GM18861 (cell line): ENCODE measurements around the gene TYW1B.
"Not testable (repeated sequence)": the region's sequence is repeated elsewhere in the genome, so short reads cannot be mapped to it uniquely, and the experiment has no call there.

Source experiments
- ATAC-seq: cut with Tn5 transposase; IDR thresholded peaks from one replicate; pipeline ENCODE4 v1.9.1; 2021; ENCODE audit not compliant: unreplicated experiment

Gene TYW1B

DNA sequence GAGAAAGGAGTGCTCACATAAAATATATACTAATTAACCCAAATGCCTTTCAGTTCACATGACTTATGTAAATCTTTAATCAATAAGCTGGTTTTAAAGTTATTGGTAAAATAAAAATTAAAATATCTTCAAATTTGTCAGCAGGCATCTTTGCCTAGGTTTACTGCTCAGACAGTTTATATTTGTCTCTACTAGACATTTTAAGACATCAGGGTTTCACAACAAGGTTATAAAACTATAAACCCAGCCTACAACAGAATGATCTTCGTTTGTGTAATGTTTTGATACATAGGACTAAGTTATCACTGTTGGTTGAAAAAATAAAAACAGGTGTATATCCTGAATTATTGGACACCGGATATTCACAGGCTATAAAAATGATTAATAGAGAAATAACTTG lies 67.4 kb downstream of the TYW1B start:
- ATAC-seq: no peak

- ATAC-seq: no peak
Measured at GRCh38 chr7:72754312-72754711, 73.7 kb downstream of the TYW1B start.

DNA sequence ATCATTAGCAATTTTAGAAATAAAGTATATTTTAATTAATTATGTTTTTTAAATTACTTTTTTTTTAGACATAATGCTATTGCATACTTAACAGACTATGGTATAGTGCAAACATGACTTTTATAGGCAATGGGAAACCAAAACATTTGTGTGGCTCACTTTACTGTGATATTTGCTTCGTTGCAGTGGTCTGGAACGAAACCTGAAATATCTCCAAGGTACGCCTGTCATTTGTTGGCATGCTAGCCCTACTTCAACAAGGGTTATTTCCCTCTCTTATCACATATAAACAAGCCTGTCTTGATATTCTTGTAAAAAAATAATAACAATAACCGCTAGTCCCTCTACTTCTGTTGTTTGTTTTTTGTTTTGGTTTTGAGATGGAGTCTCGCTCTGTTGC lies 74.2 kb downstream of the TYW1B start:
- no peak for ATAC-seq

GRCh38 chr7:72753229-72753628 lies 74.8 kb downstream of the TYW1B start:
- ATAC-seq: not testable (repeated sequence)

DNA sequence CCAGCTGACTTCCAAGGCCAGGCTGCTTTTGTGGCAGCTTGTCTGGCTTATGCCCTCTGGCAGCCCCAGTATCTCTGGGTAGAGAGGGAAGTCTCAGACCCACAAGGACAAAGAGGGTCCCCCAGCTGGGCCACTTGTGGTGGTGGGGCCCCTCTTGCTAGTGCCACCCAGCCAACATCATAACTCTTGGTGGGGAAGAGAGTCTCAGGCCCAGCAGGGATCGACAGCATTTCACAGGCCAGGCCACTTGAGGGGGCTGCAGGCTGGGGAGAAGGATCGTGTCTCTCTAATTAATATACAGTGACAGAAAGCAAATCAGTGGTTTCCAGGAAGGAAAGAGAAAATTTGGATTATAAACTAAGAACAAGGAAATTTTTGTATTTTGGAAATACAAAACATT lies 76.0 kb downstream of the TYW1B start:
- ATAC-seq: no peak

GRCh38 chr7:72751378-72751777 lies 76.6 kb downstream of the TYW1B start:
- ATAC-seq: no peak

- ATAC-seq: not testable (repeated sequence)
Measured at GRCh38 chr7:72748649-72749048, 79.4 kb downstream of the TYW1B start.

DNA sequence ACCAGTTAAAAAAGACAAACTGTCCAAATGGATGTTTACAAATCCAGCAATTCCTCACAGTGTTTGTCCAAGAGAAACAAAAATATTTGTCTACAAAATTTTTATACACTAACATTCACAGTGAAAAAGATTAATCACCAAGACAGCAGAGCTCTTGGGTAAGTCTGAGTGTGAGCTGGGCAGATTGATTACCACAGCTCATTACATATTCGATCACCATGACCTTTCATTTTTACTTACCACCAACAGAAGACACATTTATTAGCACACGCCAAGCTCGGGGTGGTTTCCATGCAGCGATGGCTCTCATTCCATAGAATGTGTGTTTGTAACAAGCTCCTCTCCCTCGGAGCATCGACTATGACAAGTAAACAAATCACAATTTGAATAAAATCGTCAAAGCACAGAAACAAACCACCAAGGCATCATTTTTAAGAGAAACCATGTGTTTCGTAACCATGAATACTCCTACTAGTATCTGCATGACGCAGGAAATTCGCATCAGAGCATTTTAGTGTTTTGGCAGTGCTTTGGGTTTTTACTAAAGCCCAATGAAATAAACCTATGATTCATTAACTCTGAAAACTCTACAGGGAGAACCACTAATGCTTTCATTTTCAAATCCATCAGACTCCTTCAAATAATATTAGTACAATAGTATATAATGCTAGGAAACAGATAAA lies 83.6 kb downstream of the TYW1B start:
- ATAC-seq: not testable (repeated sequence)

DNA sequence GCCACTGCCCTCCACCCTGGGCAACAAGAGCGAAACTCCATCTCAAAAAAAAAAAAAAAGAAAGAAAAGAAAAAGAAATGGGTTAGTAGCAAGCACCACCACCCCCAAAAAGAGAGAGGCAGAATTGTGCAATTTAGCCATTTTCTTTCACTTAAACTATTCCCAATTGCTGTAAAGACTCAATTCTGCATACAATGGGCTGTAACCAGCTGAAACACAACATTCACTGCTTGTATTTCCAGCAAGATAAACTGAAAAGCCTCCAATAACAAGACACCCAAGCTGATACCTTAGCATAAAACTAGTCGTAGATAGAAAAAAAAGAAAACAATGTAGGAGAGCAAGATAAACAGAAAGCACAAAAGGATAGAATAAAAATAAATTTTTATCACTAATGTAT lies 84.2 kb downstream of the TYW1B start:
- ATAC-seq: not testable (repeated sequence)

- ATAC-seq: not testable (repeated sequence)
Measured at GRCh38 chr7:72739716-72740115, 88.3 kb downstream of the TYW1B start.

GRCh38 chr7:72735855-72736254 lies 92.1 kb downstream of the TYW1B start:
- not testable (repeated sequence) for ATAC-seq

- not testable (repeated sequence) for ATAC-seq
Measured at GRCh38 chr7:72730815-72731214, 97.2 kb downstream of the TYW1B start.

DNA sequence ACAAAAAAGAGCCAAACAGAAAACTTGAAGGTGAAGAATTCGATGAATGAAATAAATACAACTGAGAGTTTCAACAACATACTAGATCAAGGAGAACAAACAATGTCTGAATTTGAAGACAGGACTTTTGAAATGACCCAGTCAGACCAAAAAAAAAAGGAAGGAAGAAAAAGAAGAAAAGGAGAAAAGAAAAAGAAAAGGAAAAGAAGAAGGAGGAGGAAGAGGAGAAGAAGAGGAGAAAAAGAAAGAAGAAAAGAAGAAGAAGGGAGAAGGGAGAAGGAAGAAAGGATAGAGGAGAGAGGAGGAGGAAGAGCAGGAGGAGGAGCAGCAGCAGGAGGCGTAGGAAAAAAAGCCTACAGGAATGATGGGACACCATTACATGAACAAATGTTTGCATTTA lies 97.6 kb downstream of the TYW1B start:
- ATAC-seq: not testable (repeated sequence)

DNA sequence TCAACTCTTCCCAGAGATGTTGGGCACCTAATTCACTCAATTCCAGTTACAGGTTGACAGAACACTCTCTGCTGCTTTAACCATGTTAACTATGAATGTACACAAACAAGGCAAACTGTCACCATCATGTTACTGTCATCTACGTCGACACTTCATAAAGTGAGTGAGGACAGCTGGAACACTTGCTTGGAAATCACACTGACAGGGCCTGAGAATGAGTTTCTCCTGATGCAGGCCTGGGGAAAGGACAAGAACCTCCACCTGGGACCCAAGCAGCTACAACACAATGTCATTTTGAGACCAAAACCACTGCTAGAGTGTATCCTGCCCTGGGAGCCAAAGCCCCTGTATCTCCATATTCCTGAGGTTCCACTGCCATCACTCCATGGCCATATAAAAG lies 98.9 kb downstream of the TYW1B start:
- ATAC-seq: not testable (repeated sequence)

DNA sequence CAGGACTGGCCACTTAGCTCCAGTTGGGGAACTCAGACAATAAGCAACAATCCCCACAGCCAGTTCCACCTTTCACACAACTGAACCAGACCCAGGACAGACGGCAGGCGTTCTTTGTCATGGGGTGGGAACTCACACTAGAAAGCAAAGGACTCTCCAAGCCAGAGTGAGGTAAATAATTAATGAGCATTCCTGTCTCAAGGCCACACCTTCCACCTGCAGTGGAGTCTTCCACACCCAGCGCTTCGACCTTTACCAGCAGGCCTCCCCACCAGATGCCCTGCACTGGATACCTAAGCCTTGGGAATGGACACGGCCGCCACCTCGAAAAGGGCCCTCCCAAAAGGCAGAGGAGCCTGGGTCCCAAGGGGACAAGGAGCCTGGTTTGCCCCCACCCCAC lies 105.3 kb downstream of the TYW1B start:
- ATAC-seq: not testable (repeated sequence)

DNA sequence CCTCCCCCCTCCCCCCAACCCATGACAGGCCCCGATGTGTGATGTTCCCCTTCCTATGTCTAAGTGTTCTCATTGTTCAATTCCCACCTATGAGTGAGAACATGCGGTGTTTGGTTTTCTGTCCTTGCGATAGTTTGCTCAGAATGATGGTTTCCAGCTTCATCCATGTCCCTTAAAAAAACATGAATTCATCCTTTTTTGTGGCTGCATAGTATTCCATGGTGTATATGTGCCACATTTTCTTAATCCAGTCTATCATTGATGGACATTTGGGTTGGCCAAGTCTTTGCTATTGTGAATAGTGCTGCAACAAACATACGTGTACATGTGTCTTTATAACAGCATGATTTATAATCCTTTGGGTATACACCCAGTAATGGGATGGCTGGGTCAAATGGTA lies 107.1 kb downstream of the TYW1B start:
- not testable (repeated sequence) for ATAC-seq

GRCh38 chr7:72717252-72717774 lies 110.7 kb downstream of the TYW1B start:
- not testable (repeated sequence) for ATAC-seq

- not testable (repeated sequence) for ATAC-seq
Measured at GRCh38 chr7:72711927-72712326, 116.1 kb downstream of the TYW1B start.

GRCh38 chr7:72710983-72711382 lies 117.0 kb downstream of the TYW1B start:
- no peak for ATAC-seq

DNA sequence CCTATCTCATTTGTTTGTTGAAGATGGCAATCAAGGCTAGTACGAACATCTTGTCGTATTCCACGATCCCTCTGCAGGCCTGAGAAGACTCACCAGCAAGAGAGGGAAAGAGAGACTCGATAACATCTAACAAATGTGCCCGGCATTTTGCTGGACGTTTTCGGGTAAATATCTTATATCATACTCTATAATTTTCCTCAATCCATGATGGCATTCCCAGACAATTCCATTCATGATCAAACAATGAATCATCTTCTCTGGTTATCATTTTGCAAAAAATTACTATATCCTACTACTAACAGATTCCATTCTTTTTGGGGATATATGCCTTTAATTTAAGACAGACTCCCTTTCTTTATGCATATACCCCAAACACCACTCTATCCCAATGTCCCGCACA lies 118.1 kb downstream of the TYW1B start:
- no peak for ATAC-seq

DNA sequence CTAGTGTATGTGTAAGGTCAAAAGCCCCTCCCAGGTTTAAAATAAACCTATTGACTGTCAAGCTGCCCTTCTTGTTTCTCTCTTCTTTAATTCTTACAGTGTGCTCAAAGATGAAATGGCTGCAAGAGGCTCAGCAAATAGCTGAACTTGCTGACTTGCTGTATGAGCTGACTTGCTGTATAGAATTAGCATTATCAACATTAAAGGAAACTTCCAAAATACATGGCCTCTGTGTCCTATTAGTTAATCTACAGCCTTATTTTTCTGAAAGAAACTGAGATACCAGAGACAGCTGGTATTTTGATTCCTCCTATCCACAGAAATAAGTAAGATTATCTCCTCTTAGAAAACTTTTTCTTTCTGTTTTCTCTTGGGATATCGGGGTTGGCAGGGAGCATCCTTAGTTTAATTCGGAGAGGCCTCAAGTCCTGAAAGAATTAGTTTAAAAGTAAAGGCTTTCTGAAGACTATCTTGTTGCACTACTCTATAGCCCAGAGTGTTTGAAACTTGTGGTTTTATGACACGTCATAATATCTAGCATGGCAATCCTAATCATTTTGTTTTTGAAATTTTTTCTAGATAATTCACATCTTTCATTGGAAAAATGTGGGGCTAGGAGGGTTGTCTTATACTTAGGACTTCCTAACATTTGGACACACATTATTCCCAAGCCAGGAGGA lies 119.5 kb downstream of the TYW1B start:
- not testable (repeated sequence) for ATAC-seq

DNA sequence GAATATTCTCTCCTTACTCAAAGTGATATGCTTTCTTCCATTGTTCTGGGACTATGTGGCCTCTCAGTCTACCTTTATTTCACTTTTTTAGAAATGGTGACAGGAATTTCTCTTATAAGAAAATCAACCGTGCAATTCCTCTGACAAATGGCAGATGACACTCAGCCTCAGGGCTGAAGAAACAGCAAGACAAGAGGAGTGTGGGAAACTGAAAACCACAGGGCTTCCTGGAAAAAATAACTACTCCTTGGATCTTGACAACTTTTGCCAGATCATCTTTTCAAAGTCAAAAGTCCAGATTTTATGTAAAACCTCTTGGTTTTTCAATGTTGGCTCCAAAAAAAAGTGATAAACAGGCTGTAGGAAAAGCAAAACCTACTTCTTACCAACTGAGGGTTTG lies 121.5 kb downstream of the TYW1B start:
- no peak for ATAC-seq
